ENCODE measurements around the gene CINP.

DNA sequence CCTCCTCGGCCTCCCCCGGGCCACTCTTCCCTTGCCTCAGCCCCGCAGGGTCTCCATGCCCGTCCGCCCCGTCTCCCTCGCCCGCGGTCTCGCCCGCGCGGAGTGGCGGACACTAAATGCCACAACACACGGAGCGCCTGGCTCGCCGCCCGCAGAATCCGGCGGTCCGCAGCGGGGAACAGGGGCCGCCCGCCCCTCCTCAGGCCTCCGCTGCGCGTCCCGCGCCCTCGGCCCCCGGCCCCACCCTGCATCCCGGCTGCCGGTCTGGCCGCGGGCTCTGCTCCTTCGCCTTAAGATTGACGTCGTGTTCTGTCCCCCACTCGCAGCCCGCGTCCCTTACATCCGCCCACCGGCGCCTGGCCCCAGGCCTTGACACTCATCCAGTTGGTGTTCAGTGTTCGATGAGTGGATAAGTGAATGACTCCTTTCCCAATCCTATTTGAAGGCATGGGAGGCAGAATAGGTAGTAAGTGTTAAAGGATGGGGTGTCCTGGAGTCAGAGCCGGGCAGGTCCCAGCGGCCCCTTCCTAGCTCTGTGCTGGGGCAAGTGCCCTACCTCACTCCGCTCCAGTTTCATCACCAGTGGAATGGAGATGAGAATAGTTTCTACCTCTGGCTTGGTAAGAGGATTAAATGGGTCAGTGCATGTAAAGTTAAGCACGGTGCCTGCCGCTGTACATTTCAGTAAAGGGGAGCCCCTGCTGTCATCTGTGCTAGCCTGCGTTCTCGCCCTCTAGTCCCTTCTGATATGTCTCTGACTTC lies 673 bp upstream of the CINP start:
- TF ChIP-seq ZNF124 (CRISPR knock-in tag; IDR thresholded peaks at IDR 0.05) (no peak), CTCF (IDR thresholded peaks at IDR 0.05 in 2 of 3, conservative IDR thresholded peaks at IDR 0.05 in 1 of 3; ENCODE audit: insufficient read depth in 2 of 3, low read depth in 1 of 3, low read length in 3 of 3) (no peak), ZEB2 (IDR thresholded peaks at IDR 0.05) (no peak), ZNF584 (CRISPR knock-in tag; IDR thresholded peaks at IDR 0.05; ENCODE audit: low read depth) (no peak)
